ELR (cell line): ENCODE data around the gene GPR89A.
"Not testable (repeated sequence)": the region's sequence is repeated elsewhere in the genome, so short reads cannot be mapped to it uniquely, and the experiment has no call there.

Experiments used
- DNase-seq: peaks from one replicate; pipeline ENCODE4 v3.0.0-alpha.2; 2015; ENCODE audit warnings: low read depth

Gene GPR89A

DNA sequence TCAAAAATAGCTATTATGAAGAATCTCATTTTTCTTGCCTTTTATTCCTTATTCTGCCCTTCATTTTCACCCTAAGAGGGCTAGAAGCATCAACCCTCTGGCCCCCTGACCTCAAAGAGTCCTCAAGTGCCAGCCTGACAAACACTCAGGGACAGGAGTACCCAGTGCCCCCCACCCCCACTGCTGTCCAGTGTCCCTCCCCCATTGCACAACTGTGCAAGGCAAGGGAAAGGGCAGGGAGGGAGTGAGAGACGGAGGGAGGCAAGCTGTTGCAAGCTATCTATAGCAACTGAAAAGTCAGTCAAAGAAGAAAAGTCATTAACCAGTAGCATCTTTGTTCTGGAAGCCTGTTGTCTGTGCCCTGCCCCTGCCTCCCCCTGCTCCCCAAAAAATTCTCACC lies 78.3 kb downstream of the GPR89A start:
- DNase-seq, result not testable (repeated sequence)

DNA sequence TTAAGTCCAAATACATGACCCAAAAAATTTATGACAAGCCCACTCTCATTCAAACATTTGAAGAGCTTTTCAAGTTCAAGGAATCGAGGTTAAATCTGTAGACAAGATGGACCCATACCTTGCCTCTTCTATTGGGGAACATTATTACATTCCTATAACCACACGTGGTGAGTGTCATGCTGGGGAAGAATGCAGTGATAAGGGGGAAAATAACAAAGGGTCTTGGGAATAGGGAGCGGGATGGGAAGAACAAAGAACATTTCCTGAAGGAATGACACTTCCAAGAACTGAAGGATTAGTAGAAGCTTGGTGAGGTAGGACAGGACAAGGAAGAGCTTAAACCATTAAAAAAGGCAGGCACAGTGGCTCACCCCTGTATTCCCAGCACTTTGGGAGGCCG lies 80.5 kb downstream of the GPR89A start:
- DNase-seq, result no peak

DNA sequence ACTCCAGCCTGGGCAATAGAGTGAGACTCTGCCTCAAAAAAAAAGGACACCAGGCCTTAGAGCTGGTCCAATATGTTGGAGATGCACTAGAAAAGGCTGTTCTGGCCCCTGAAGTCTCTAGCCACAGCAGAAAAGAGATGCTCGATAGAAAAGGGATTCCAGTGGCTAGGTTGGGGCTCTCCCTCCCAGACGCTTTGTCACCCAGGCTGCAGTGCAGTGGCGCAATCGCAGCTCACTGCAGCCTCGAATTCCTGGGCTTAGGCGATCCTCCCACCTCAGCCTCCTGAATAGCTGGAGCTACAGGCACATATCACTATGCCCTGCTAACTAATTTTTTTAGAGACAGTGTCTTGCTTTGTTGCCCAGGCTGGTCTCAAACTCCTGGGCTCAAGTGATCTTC lies 81.1 kb downstream of the GPR89A start:
- DNase-seq, result no peak

DNA sequence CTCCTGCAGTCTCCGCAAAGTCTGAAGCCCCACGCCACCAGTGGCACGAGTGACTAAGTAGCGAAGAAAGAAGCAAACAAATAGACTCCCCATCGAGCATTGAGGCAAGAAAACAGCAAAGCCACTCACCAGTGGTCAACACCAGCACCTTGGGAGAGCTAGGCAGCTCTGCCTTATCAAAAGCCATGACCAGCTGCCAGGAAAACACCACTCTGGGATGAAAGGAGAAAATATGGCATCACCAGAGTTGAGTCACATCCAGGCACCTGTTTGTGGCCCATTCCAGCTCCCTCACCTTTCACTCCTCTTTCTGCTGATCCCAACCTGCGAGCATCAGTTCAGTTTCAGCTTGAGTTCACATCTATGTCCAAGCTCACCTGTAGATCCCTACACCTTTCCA lies 82.1 kb downstream of the GPR89A start:
- DNase-seq, result no peak

DNA sequence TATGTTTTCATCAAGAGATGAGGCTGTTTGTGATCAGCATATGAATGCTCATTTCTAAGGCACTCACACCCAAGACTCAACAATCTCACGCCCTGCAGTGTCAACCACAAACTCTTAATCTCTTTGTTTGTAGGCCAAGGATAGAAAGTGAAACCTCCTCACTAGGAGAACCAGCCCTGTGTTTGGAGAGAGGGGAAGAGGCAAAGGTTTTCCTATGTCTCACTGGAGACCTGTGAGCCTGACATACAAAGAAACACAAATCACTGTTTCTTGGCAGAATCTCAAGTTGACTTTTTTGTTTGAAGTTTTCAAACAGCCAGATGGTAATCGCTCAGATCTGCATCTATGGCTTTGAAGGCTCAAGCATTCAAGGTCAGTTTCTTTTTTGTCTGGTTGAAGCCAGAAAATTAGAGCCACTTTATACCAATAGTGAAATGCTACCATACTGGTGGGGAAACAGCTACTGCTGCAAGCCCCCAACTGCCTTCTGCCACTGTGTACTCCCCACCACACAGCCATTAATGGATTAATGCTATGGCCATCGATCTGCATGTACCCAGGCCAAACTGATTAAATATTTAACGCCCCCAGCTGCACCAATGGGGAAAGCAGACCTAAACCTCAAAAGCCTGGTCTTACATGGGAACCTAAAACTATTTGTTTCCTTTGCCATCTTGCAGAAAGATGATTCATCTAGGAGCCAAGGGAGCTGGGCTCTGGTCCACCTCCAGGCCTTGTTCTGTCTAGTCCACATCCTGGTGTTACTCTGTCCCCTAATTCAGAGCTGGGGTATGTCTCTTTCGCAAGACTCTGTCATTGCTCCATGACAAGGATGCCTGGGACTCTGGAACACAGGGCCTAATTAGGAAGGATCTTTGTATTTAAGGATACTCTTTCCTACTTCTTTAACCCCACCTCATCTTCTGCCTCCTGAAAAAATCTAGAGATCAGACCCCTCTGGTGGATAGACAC lies 83.1 kb downstream of the GPR89A start:
- peak; percentile 45 for DNase-seq

DNA sequence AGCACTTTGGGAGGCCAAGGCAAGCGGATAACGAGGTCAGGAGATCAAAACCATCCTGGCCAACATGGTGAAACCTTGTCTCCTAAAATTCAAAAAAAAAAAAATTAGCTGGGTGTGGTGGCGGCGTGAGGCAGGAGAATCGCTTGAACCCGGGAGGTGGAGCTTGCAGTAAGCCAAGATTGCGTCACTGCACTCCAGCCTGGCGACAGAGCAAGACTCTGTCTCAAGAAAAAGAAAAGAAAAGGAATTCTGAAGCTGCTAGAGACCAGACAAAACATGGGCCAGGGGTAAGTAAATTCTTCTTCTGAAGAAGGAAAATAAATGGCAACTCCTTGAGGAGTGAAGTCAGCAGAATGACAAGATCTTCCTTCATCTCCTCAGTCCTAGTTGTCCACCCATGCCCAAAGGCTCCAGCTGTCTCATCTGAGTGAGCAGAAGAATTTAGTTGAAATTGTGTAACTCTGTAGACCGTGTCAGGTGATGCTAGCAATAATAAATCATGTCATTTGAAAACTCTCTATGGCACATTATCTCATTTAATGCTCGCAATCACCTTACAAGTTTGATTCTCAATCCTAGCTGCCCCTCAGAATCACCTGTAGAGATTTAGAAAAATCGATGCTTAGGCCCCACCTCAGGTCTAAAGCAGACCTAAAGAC lies 85.1 kb downstream of the GPR89A start:
- DNase-seq, result no peak

DNA sequence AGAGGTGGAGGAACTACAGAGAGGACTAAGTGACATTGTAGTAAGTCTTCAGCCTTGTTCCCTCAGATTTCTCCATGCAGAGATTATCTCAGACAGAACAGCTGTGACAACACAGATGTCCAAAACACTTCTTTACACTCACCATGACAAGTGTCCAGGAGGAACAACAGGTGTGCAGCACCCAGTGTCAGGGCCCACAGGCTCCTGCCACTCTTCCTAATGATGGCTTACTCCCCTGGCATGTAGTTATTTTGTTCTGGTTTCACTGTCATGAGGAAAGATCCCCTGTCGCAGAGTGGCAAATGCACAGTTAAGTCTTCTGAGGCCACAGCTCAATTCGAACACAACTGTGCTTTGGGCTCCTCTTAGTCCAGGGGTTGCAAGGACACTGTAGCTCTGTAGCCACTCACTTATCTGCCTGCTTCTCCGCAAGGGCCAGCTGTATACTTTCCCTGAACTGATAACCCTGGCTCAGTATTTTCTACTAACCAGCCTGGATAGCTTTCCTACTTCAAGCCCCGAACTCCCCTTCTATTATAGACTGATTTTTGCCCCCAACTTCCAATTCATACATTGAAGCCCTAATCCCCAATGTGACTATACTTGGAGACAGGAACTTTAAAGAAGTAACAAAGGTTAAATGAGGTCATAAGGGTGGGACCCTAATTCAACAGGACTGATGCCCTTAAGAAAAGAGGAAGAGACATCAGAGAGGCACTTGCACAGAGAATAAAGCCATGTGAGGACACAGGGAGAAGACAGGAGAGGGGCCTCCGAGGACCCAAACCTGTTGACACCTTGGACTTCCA lies 88.2 kb downstream of the GPR89A start:
- no peak for DNase-seq

DNA sequence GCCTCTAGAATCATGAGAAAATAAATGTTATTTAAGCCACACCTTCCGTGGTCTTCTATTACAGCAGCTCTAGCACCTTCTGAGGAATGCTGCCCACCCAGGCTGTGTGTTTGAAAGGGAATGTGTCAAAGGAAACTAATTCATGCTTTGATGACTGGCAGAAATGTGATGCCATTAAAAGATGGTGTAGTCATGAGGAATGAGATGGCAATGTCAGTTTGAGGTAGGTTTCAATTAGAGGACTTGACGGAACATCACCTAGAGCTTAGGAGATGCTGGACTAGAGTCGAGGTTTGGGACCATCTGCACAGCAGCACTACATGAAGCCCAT lies 88.8 kb downstream of the GPR89A start:
- no peak for DNase-seq

DNA sequence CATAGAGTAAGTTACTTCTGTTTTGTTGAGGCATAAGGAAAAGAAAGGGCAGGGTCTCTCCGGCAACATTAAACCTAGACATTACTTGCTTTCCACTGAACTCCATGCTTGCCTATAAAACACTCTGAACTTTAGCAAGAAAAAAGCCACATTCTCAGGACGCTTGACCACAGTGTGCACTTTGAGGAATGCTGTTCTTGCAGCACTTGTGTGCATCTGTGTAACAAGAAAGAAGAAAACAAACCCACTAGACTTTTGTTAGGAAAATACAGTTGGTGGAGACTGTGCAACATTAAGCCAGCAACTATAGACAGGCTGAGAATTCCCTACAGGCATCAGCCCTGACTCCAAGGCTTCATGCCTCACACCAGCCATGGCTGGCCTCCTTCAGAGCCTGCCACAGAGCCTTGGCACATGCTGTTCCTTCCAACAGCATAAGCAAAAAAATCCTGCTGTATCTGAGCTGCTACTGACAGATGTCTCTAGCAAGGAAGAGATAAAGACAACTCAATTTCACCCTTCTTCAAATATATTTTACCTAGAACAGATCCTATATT lies 93.6 kb downstream of the GPR89A start:
- no peak for DNase-seq

DNA sequence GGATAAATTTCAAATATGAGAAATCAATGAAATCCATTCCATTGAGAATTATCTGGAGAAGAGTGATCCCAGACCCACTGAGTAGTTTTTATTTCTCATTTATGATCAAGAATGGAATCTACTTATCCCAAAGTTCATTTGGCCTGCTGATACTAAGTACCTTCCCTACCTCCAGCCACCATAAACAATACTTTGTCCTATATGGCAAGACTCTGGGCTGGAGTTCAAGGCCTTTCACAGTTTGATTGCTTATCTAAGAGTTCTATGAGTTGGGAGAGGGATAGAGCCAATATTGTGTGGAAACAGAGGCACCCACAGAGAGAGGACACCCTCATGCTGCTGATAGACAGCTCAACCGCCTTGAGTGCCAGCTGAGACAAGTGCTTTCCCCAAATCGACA lies 94.3 kb downstream of the GPR89A start:
- DNase-seq, result no peak

DNA sequence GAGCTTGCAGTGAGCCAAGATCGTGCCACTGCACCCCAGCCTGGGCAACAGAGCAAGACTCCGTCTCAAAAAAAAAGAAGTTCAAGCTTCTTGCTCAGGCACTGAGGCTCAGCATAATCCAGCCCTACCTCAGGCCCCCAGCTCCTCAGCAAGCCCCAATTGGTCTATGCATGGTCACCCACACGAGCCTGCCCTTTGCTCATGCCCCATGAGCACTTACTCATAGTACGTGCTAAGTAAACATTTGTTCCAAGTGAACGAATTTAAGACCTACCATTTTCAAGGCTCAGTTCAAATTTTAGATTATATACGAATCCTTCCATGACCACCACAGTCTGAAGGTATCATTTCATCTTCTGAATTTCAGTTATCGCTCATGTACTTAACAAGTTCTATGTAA lies 95.0 kb downstream of the GPR89A start:
- DNase-seq, result no peak

DNA sequence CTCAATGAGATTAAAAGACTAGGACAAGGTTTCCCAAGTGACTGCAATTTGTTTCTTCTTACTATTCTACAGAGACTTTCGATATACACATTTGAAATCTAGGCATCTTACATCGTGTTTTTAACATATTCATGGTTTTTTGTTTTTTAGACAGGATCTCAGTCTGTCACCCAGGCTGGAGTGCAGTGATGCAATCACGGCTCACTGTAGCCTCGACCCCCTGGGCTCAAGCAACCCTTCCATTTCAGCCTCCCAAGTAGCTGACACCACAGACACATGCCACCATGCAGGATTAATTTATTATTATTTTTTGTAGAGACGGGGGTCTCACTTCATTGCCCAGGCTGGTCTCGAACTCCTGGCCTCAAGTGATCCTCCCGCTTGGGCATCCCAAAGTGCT lies 97.8 kb downstream of the GPR89A start:
- DNase-seq, result no peak

DNA sequence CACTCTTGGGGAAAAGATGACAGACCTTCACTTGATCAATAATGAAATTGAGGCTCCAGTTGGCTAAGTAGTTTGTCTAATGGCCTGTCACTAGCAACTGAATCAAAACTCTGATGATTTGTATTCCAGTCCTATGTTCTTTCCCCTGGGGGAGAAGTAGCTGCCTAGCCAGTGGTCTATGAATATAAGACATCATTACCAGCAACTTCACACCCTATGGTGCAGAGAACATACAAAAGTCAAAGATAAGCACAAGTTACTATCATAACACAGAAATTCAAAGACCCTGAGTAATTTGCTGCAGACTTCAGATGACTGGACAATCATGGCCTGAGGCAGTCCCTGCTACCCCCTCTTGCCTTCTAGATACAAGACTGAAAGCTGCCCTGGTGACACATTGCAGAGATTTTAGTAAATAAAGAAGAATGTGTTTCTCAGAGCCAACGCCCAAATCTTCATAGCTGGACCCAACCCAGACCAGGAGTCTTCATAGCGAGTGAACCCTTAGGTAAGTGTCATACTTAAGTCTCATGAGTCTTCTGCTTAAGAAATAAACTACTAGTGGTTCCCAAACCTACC lies 98.4 kb downstream of the GPR89A start:
- peak; percentile 98 for DNase-seq

DNA sequence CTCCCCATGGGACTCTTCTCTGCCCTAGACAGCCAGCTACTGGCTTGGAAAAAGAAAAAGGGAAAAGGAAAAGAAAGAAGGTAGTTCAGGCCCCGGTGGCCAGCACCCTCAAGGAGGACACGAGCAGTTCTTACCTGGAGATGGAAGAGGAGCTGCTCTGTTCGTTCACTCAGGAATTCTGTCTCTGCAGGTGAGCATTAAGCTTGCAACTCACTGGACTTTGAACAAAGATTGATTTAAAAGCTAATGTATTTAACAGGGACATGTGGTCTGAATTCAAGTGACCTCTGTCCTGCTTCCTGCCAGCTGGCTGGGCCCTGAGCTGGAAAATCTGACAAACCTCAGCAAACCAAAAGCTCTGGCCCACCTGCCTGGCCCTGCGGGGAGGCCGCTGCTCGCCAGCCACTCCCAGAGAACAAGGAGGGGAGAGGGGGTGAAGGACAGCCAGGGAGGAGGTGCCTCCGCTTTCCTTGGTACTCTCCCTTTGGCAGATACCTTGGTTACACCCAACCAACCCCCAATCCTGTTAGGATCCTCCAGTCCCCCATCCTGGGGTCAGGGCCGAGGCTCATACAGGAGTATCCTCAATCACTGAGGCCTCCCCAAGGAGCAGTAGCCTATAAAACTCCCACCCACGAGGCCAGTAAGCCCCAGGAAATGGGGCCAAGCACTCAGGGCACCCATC lies 99.5 kb downstream of the GPR89A start, which contains the start of gene PDZK1:
PDZK1 (minus strand) TSS at position 186 of the 685 bp plus-strand sequence. CDS start 19,347 bp downstream, outside the sequence.
- no peak for DNase-seq

DNA sequence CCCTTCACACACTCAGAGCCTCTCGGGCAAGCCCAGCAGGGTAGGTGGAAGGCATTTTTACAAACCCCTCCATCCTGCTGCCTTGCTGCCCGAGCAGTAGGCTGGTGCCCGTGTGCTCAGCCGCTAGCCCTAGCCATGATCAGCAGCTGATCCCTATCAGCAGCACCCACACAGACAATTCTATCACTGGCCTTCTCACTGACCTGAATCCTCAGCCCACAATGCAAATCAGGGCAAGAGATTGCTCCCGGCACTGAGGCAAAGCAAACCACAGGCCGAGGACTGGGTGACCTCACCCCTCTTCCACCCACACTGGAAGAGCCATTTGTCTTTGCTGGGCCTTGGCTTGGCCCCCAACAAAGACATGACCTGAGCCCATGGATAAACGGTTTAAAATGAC lies 100.3 kb downstream of the GPR89A start:
- DNase-seq, result peak; percentile 72

DNA sequence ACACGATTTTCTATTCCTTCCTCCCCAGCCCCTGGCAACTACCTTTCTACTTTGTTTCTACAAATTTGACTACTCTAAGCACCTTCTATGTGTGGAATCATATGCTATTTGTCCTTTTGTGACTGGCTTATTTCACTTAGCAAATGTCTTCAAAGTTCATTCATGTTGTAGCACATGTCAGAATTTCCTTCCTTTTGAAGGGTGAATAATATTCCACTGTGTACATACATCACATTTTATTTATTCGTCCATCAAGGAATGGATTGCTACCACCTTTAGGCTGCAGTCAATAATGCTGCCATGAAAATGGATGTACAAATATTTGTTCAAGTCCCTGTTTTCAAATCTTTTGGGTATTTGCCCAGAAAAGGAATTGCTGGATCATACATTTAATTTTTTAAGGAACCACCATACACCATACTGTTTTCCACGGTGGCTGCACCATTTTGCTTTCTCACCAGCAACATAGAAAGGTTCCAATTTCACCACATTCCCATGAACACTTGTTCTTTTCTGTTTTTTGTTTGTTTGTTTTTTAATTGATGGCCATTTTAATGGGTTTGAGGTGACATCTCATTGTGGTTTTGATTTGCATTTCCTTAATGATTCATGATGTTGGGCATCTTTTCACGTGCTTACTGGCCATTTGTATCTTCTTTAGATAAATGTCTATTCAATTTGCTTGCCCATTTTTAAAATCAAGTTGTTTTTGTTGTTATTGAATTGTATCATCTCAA lies 102.7 kb downstream of the GPR89A start:
- DNase-seq, result no peak

DNA sequence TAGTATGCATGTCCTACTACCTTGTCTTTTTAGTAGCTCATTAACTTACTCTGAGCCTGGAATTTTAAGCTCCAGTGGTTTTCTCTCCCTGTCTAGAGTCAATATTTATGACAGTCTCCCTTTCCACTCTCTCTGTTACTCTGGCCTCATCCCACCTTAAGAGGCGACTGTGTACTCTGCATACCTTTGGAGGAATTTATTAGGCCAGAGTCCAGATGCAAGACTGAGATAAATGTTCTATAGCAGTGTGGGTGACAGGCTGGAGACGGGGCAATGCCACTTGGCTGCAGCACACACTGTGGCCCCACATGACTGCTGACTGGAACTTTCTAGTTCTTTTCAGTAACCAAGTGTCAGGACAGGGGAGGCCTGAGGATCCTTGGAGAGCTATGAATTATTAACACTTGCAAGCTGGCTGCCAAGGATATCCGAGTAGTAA lies 103.4 kb downstream of the GPR89A start:
- no peak for DNase-seq

DNA sequence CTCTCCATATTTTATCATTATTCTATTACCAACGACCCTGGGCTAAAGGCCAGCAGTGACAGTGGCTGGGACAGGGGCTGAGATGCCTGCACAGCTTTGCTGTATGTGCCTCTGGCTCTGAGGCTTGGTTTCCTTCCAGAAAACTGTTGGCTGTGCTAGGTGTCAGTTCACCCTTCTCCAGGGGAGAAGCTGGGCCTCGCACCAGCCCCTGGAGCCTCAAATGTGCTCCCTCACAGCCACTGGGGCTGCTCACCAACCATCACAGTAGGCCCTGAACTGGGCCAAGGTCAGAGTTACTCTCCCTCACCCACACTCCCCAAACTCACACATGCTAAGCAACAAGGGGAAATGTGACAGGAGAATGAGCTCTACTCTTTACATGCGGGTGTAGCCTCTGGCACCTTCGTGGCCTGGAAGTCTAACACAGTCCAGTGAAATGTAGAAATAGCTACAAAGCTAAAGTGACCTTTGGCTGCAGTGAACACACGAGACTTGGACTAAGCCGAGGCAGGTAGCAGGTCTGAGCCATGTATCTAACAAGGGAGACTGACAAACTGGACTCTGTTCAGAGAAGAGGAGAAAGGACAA lies 106.8 kb downstream of the GPR89A start:
- no peak for DNase-seq

DNA sequence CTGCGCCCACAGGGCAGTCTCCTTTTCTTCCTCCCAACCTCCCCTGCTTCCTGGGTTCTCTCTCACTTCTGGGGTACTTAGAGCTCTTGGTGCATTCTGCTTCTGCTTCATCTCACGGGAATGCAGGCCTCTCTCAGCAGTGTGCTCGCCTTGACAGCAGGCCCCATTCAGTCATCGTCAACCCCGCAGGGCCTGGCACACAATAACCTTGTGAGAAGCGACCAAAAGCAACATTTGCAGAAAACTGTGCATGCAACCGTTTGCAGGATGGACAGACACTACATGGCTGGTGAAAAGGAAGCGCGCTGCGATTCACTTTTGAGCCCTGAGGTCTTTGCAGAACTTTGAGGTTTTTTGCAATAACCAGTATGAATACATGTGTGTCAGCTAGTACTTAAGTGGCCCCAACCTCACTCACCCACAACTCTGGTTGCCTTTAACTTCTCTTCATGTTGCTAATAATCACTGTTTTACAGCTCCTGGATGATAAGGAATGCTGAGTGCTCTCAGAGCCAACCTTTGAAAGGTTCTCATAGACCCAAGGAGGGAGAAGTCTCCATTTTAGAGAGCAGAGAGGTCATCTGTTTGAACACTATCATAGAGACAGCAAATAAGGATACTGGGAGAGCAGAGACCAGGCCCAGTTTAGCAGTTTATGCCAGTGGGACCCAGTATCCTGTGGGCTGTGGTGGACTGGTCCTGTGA lies 109.0 kb downstream of the GPR89A start:
- peak; percentile 55 for DNase-seq
